IPS-15b (cell line): Measurements from ENCODE around the gene PCDHGC4.

Experiments used
- H3K27me3 ChIP-seq: one replicate; pipeline ENCODE4 v1.6.1; 2013; ENCODE audit warnings: low read length; ENCODE audit not compliant: control insufficient read depth, insufficient read depth
- H3K36me3 ChIP-seq: one replicate; pipeline ENCODE4 v1.6.1; 2013; ENCODE audit warnings: low read length; ENCODE audit not compliant: control insufficient read depth, insufficient read depth
- H3K4me1 ChIP-seq: one replicate; pipeline ENCODE4 v1.6.1; 2013; ENCODE audit warnings: mild to moderate bottlenecking, low read length; ENCODE audit not compliant: control insufficient read depth, insufficient read depth
- H3K4me3 ChIP-seq: one replicate; pipeline ENCODE4 v1.5.1; 2013; ENCODE audit warnings: low read depth, low read length
- H3K9ac ChIP-seq: one replicate; pipeline ENCODE4 v1.6.1; 2013; ENCODE audit warnings: low read depth, mild to moderate bottlenecking, low read length
- H3K9me3 ChIP-seq: one replicate; pipeline ENCODE4 v1.6.1; 2013; ENCODE audit warnings: mild to moderate bottlenecking, low read length; ENCODE audit not compliant: control insufficient read depth, insufficient read depth

The PCDHGC4 gene

DNA sequence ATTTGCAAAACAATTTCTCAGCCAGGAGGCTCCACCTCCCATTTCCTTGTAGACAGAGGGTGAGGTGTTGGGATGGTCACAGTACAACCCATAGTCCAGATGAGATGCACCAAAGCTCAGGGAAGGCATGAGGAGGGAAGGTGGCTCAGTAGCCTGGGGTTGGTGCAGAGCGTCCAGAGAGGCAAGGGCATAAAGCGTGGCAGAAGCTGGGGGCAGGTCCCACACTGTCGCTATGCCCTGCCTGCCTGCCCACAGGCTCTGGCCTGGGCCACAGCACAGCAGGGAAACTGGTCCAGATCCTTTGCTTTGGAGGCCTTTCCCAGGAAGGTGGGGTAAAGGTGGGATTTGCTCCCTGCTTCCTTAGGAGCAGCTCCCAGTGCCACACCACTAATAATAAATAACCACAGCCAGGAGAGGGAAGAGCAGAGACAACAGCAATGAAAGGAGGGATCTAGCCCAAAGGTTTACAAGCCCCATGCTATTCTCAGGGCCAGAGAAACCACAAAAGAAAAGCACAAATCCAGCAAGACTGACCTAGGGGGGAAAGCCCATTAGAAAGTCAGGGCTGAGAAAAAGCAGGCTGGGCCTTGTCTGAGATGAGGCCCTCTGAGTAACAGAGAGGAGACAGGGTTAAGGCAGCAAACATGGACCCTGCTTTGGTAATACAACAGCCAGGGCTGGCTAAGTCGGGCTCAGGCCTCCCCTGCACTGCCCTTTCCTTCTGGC lies 31.3 kb downstream of the PCDHGC4 start:
- no peak overlapping the region for H3K4me3 ChIP-seq
- H3K9ac ChIP-seq: no peak overlapping the region
- peaks cover 14% of the 10 kb centered on the region for H3K36me3 ChIP-seq
- H3K9me3 ChIP-seq: no peaks in the 10 kb centered on the region
- H3K4me1 ChIP-seq: peaks cover 8% of the 10 kb centered on the region
- no peaks in the 10 kb centered on the region for H3K27me3 ChIP-seq

DNA sequence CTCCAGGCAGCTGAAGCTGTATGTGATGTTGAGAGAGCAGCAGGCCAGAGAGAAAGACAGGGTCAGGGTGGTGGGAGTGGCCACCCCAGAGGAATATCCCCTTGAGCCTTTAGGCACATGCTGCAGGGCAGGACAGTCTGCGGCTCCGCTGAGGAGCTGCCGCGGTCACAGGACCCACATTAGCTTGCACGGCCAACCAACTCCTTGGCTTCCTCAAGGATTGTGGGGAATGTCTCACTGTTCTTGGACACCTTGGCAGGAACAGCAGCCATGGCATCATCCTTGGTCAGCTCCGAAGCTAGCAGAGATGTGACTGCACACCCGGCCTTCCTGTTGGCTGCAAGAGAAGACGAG lies 31.8 kb downstream of the PCDHGC4 start:
- Histone ChIP-seq H3K4me3 (no peak overlapping the region), H3K4me1 (peaks cover 8% of the 10 kb centered on the region), H3K9me3 (no peaks in the 10 kb centered on the region), H3K9ac (no peak overlapping the region), H3K36me3 (peaks cover 13% of the 10 kb centered on the region), H3K27me3 (no peaks in the 10 kb centered on the region)

DNA sequence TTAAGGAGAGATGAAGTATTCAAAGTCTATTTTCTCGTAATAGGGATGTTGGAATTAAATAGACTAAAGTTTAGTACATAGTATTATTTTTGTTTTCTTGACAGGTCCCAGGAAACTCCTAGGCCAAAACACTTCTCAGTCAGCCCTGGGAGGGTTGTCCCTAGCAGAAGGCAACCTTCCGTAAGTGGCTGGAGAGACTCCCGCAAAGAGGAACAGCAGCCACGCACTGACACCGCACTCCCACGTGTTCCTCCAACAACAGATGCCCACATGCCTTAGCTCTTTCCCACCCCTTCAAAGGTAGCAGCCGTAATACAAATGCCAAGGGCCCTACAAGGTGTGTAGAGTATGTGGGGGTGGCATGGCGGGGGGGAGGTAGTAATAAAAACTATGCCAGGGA lies 32.5 kb downstream of the PCDHGC4 start:
- no peak overlapping the region for H3K9ac ChIP-seq

DNA sequence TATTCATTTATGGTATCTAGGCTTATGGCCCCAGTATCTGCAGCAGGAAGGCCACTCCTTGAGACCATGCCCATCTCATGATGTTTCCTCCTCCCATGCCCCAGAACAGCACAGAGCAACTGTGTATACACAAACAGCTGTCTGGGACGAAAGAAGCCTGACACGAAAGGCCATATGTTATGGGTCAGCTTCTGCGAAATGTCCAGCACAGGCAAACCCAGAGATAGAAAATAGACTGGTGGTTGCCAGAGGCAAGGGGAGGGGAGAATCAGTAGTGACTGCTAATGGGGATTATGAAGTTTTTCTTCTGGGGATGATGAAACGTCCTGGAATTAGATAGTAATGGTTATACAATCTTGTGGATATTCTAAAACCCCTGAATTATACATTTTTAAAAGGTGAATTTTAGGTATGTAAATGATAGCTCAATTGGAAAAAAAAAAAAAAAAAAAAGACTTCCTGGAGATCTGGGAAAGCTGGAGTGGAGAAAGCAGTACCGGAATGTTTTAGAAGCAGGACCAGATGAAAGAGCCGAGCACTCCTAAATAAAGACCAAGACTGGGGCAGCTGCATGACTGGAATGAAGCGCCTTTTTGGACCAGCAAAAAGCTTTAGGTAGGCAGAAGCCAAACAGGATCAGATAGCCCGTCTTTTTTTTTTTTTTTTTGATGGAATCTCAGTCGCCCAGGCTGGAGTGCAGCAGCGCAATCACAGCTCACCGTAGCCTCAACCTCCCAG lies 33.2 kb downstream of the PCDHGC4 start:
- Histone ChIP-seq H3K9me3 (no peaks in the 10 kb centered on the region), H3K36me3 (peaks cover 13% of the 10 kb centered on the region), H3K4me3 (no peak overlapping the region), H3K9ac (no peak overlapping the region), H3K4me1 (peaks cover 8% of the 10 kb centered on the region), H3K27me3 (no peaks in the 10 kb centered on the region)

More for the DNA sequence above, 32.5 kb downstream of the PCDHGC4 start:
- Histone ChIP-seq H3K36me3 (peaks cover 13% of the 10 kb centered on the region), H3K4me3 (no peak overlapping the region), H3K4me1 (peaks cover 8% of the 10 kb centered on the region), H3K27me3 (no peaks in the 10 kb centered on the region), H3K9me3 (no peaks in the 10 kb centered on the region)

DNA sequence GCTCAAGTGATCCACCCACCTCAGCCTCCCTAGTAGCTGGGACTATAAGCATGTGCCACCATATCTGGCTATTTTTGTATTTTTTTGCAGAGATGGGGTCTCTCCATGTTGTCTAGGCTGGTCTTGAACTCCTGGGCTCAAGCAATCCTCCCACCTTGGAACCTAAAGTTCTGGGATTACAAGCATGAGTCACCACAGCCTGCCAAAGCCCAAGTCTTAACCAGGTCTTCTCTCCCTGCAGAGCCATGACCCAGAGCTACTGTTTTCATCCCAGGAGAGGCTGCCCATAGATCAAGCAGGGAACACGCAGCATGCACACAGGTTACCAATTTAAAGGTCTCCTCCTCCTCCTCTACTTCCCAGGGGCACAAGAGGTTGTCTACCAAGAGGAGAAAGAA lies 33.8 kb downstream of the PCDHGC4 start:
- Histone ChIP-seq H3K4me1 (peaks cover 8% of the 10 kb centered on the region), H3K36me3 (peaks cover 13% of the 10 kb centered on the region)

DNA sequence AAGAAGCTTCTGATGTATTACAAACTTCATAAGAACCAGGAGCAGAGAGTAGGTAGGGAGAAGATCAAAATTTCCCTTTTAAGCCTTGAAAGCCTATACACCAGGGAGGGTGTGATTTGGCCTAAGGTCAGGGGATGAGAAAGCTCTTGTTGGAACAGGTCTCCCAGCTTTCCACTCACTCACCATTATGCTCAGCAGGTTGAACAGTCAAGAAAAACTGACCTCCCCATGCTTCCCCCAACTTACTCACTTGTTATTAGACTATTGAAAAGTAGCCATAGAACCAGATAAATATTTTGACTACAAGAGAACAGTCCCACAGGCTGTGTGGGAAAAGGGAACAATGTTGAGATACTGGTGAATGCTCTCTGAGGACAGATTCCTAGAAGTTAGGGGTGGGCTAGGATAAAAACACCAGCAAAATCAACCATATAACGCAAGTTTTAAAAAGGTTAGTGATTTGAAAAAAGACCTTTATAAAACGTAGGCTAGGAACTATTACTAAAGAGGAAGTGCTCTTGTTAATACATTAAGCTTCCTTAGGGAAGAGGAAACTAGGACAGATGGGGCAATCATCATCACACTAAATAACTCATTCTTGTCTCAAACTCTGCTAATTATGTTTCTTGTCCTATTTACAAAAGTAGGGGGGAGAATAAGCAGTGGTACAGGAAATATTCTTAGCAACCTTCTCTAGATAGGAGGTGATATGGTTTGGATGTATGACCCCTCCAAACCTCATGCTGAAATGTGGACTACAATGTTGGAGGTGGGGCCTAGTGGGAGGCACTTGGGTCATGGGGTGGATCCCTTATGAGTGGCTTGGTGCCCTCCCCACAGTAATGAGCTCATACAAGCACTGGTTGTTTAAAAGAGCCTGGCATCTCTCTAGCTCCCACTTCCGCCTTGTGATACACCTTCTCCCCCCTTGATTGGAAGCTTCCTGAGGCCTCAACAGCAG lies 35.1 kb downstream of the PCDHGC4 start:
- no peaks in the 10 kb centered on the region for H3K27me3 ChIP-seq
- no peak overlapping the region for H3K4me3 ChIP-seq
- peaks cover 13% of the 10 kb centered on the region for H3K36me3 ChIP-seq
- H3K9me3 ChIP-seq: no peaks in the 10 kb centered on the region
- H3K9ac ChIP-seq: no peak overlapping the region
- peaks cover 6% of the 10 kb centered on the region for H3K4me1 ChIP-seq

More for the DNA sequence above, 33.8 kb downstream of the PCDHGC4 start:
- H3K4me3 ChIP-seq: no peak overlapping the region
- H3K27me3 ChIP-seq: no peaks in the 10 kb centered on the region
- H3K9ac ChIP-seq: no peak overlapping the region
- H3K9me3 ChIP-seq: no peaks in the 10 kb centered on the region

DNA sequence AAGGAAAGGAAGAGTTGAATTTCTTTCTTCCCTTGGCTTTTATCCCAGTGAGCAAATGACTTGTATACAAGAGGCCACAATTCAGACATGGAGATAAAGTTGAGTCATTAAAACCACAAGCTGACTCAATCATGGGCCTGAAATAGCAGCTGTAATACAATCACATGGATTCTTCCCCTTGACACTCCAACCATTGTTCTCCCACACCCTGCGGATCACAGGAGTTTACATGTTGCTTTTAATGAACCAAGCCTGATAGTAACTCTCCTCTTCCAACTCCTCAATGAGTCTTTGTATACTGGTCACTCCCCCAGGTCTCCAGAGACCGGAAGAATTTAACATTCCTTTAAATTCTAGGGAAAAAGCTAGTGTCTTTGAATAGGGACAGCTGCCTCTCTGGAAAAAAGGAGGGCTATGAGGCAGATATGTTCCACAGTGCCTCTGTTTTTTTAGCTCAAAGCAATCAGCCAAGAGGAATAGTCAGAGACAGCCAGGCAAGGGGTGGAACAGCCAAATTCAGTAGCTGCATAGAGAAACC lies 36.5 kb downstream of the PCDHGC4 start:
- Histone ChIP-seq H3K27me3 (no peaks in the 10 kb centered on the region), H3K9ac (no peak overlapping the region), H3K4me3 (no peak overlapping the region), H3K36me3 (peaks cover 8% of the 10 kb centered on the region), H3K9me3 (no peaks in the 10 kb centered on the region), H3K4me1 (peaks cover 12% of the 10 kb centered on the region)

DNA sequence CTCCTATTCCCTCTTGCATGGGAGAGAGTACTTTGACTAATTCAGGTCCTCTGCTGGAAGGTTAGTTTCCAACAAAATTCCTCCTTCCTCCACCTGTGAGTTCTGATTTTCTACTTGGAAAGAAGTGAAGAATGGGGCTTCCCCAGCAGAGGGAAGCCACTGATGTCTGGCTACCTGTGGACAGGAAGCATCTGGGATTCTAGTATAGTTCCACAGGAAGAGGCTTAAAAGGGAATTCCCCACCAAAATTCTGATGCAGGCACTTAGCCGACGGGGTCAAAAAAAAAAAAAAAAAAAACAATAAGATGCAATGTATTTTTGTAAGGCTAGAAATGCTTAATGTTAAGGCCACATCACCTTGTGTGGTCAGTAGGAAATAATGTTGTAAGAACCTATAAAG lies 37.5 kb downstream of the PCDHGC4 start:
- Histone ChIP-seq H3K36me3 (peaks cover 5% of the 10 kb centered on the region), H3K4me1 (peaks cover 12% of the 10 kb centered on the region), H3K27me3 (no peaks in the 10 kb centered on the region), H3K9ac (no peak overlapping the region), H3K9me3 (no peaks in the 10 kb centered on the region), H3K4me3 (no peak overlapping the region)

DNA sequence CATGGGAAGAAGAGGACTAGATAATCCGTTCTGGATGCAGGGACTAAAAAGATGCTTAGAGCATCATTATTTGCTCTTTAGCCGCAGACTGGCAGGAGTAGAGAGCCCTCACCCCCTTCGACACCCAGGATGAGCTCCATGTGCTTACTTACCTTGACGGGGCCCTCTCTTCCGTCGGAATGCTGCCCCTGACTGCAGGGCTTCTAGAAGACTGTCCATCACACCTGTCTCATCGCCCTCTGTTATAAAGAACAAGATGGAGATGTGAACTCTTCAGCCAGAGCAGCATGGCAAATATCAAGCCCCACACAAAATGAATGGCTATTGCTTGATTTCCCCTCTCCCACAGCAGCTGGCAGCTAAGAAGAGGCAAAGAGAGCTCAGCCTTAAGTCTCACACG lies 39.2 kb downstream of the PCDHGC4 start:
- Histone ChIP-seq H3K4me3 (no peak overlapping the region), H3K9me3 (no peaks in the 10 kb centered on the region), H3K27me3 (no peaks in the 10 kb centered on the region), H3K9ac (no peak overlapping the region), H3K36me3 (peaks cover 11% of the 10 kb centered on the region), H3K4me1 (peaks cover 12% of the 10 kb centered on the region)

DNA sequence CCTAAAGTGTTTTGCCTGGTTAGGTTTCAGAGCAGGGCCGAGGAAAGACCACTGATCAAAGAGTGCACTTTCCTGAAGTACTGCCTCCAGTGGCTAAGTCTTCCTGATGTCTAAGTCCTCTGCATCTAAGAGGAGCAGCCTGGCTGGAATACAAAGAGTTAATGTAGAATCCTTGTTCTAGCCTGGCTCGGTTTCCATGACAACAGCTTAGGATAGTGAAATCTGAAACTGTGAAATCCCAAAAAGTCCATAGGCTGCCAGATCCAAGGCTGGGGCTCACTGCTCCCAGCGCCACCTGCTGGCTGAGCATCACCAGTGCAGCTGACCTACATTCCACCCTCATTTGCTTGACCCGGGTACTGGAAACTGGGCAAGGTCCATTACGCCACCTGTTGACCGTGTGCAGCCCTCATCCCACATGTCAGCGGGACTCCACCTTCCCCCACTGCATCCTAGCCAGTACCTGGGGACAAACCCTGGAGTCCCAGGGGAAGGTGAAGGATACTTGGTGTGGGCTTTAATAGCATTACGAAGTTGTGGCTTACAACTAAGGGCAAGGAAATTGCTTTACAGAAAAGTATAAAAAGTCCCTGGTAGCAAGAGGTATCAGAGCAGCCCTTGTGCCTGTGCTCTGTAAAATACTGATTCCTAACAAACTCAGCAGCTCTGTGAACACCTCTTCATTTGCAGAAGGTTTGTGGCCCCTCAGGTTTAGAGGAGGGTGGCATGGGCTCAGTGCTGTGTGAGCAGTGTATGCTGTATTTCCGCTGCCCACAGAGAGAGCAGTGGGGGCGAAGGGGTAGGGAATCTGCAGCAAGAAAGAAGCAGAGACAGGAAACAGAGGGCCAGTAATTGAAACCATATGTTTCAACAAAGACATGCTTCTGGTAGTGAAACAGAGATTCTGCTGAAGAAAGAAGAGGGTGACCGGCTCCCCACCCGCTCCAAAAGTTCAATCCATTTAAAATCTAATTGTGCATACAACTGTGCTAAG lies 40.1 kb downstream of the PCDHGC4 start:
- H3K27me3 ChIP-seq: no peaks in the 10 kb centered on the region
- H3K4me1 ChIP-seq: peaks cover 12% of the 10 kb centered on the region
- H3K4me3 ChIP-seq: no peak overlapping the region
- peaks cover 11% of the 10 kb centered on the region for H3K36me3 ChIP-seq
- H3K9me3 ChIP-seq: no peaks in the 10 kb centered on the region
- peak overlapping the region; percentile 28 for H3K9ac ChIP-seq
